Keratinocyte (primary cell): Measurements from ENCODE around the gene CUX1. TPM values are rescaled to one million over a fixed set of nuclear protein-coding genes. Genes with fewer than 3 reads are reported as not detected.

Experiments used
- DNase-seq: peaks from one replicate; pipeline ENCODE4 v3.0.0-alpha.2; 2011; ENCODE audit warnings: low read depth, missing footprints, low spot score
- FAIRE-seq: peaks from 2 replicates; lab custom pipeline; 2011; peaks lifted over from hg19 to GRCh38; lab: Jason Lieb, UNC
- H2AFZ ChIP-seq: 2 replicates; pipeline ENCODE4 v1.6.0; 2012; ENCODE audit warnings: low read length, control low read depth, inconsistent platforms; ENCODE audit not compliant: control insufficient read depth
- H3K27ac ChIP-seq: 2 replicates; pipeline ENCODE4 v1.5.1; 2011; ENCODE audit warnings: low read length; ENCODE audit not compliant: control insufficient read depth, insufficient read depth
- H3K27me3 ChIP-seq: 3 replicates; pipeline ENCODE4 v1.6.0; 2011; ENCODE audit warnings: low read length; ENCODE audit not compliant: control insufficient read depth, insufficient read depth; ENCODE audit errors: extremely low read depth
- H3K36me3 ChIP-seq, 2 experiments: 2 replicates in 1 of 2; 3 replicates in 1 of 2; pipeline ENCODE4 v1.5.1; 2011; ENCODE audit warnings: low read length in 2 of 2, mild to moderate bottlenecking in 1 of 2; ENCODE audit not compliant: control insufficient read depth in 2 of 2, insufficient read depth in 2 of 2; ENCODE audit errors: extremely low read depth in 1 of 2
- H3K4me1 ChIP-seq: 3 replicates; pipeline ENCODE4 v1.5.1; 2011; ENCODE audit warnings: low read length; ENCODE audit not compliant: control insufficient read depth, insufficient read depth; ENCODE audit errors: extremely low read depth
- H3K4me2 ChIP-seq: 3 replicates; pipeline ENCODE4 v1.6.0; 2011; ENCODE audit warnings: low read depth, low read length; ENCODE audit not compliant: control insufficient read depth, insufficient read depth; ENCODE audit errors: extremely low read depth
- H3K4me3 ChIP-seq, 3 experiments: fragments of 200-600 bp in 1 of 3; sonication (generic) in 1 of 3; 2 replicates in 2 of 3; 3 replicates in 1 of 3; pipeline ENCODE4 v1.5.1; 2011 to 2016; ENCODE audit warnings: low read length in 3 of 3, mild to moderate bottlenecking in 3 of 3, control low read depth in 2 of 3, inconsistent platforms in 1 of 3, low read depth in 1 of 3, mixed read lengths in 1 of 3, mixed run types in 1 of 3, moderate library complexity in 1 of 3; ENCODE audit not compliant: control insufficient read depth in 2 of 3, insufficient read depth in 2 of 3; ENCODE audit errors: extremely low read depth in 1 of 3
- H3K79me2 ChIP-seq: 2 replicates; pipeline ENCODE4 v1.6.0; 2012; ENCODE audit warnings: low read length; ENCODE audit not compliant: control insufficient read depth, insufficient read depth
- H3K9ac ChIP-seq: 3 replicates; pipeline ENCODE4 v1.6.0; 2011; ENCODE audit warnings: low read length; ENCODE audit not compliant: control insufficient read depth, insufficient read depth; ENCODE audit errors: extremely low read depth
- H3K9me1 ChIP-seq: 3 replicates; pipeline ENCODE4 v1.6.0; 2011; ENCODE audit warnings: low read length; ENCODE audit not compliant: control insufficient read depth, insufficient read depth; ENCODE audit errors: extremely low read depth
- H3K9me3 ChIP-seq: 2 replicates; pipeline ENCODE4 v1.5.1; 2012; ENCODE audit warnings: low read depth, low read length; ENCODE audit not compliant: control insufficient read depth
- H4K20me1 ChIP-seq: 3 replicates; pipeline ENCODE4 v1.6.0; 2011; ENCODE audit warnings: low read length; ENCODE audit not compliant: control insufficient read depth, insufficient read depth; ENCODE audit errors: extremely low read depth
- EZH2 ChIP-seq: IDR thresholded peaks from one replicate; pipeline ENCODE4 v1.6.1; 2012; ENCODE audit warnings: inconsistent platforms, mild to moderate bottlenecking, low read length, moderate library complexity
- dilution Hi-C: fragments of 300-500 bp; cut with MboI; formaldehyde crosslinking; loops from one replicate; pipeline ENCODE4 v1.7.0; 2020; ENCODE audit warnings: low sequenced_read_pairs; ENCODE audit not compliant: extremely low pct_ligation_motif_present
- polyA plus RNA-seq, 5 experiments: library from polyadenylated mRNA; depleted of rRNA in 3 of 5; stranded (reverse) in 3 of 5; stranded (forward) in 1 of 5; unstranded in 1 of 5; fragments of >200 nt; gene quantifications; 1 replicate in 1 of 5; 2 replicates in 3 of 5; 3 replicates in 1 of 5; pipeline versions ENCODE4 v1.2.1 to v1.2.3, GENCODE V29; 2011 to 2012; ENCODE audit warnings: missing spikeins in 2 of 5, low read depth in 1 of 5, low replicate concordance in 1 of 5
- TF ChIP-seq, protein P1 (sequence below), 3 experiments: IDR thresholded peaks in 1 of 3; conservative IDR thresholded peaks in 1 of 3; optimal IDR thresholded peaks in 1 of 3; 2 replicates in 2 of 3; 3 replicates in 1 of 3; pipeline versions ENCODE3 to v1.5.1; 2011; ENCODE audit warnings: low read length in 3 of 3, mild to moderate bottlenecking in 3 of 3, moderate library complexity in 2 of 3, control low read depth in 1 of 3, inconsistent platforms in 1 of 3; ENCODE audit not compliant: insufficient read depth in 2 of 3; ENCODE audit errors: extremely low read depth in 1 of 3

The CUX1 gene
- polyA plus RNA-seq, 1 donor (not counting 4 experiments of a cell fraction or from before 2014, with no cell fraction given): 18.3 TPM

DNA sequence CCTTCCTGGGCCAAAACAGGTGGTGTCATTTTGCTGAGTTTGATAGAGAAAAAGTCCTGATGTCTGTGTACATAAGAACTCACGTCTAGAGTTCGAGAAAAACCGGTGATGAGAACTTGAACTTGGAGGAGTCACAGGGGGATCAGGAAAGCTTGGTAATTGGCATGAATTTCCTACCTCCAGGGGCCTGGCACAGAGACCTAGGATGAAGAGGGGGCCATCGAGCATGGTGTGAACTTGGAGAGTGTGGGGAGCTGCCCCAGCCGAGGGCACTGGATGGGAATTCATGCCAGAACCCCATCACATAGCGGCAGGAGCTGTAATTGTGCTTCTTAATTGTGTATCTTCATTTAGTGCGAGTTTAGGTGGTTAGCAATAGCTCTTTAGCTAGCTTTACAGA is 82.2 kb downstream of the CUX1 start:
- Histone ChIP-seq H2AFZ (peak overlapping the region; percentile 58), H3K9ac (peak overlapping the region; percentile 56), H3K9me3 (no peaks in the 10 kb centered on the region), H3K9me1 (no peaks in the 10 kb centered on the region), H3K4me2 (peak overlapping the region; percentile 94), H3K36me3 (no peaks in the 10 kb centered on the region), H3K27ac (no peak overlapping the region), H3K27me3 (no peaks in the 10 kb centered on the region), H4K20me1 (peaks cover 8% of the 10 kb centered on the region), H3K79me2 (peaks cover 20% of the 10 kb centered on the region), H3K4me1 (peaks cover 12% of the 10 kb centered on the region), H3K4me3 (peak overlapping the region in 2 of 3 experiments; percentile 49 to 70)
- DNase-seq: no peak
- no peak for FAIRE-seq
- dilution Hi-C loops: no loop called here
- TF ChIP-seq, protein P1, sequence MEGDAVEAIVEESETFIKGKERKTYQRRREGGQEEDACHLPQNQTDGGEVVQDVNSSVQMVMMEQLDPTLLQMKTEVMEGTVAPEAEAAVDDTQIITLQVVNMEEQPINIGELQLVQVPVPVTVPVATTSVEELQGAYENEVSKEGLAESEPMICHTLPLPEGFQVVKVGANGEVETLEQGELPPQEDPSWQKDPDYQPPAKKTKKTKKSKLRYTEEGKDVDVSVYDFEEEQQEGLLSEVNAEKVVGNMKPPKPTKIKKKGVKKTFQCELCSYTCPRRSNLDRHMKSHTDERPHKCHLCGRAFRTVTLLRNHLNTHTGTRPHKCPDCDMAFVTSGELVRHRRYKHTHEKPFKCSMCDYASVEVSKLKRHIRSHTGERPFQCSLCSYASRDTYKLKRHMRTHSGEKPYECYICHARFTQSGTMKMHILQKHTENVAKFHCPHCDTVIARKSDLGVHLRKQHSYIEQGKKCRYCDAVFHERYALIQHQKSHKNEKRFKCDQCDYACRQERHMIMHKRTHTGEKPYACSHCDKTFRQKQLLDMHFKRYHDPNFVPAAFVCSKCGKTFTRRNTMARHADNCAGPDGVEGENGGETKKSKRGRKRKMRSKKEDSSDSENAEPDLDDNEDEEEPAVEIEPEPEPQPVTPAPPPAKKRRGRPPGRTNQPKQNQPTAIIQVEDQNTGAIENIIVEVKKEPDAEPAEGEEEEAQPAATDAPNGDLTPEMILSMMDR (optimal IDR thresholded peaks at IDR 0.05 in 1 of 3, IDR thresholded peaks at IDR 0.05 in 1 of 3, conservative IDR thresholded peaks at IDR 0.05 in 1 of 3; ENCODE audit: extremely low read depth in 1 of 3, insufficient read depth in 2 of 3, low read length in 3 of 3): no peak
- no peak for TF ChIP-seq EZH2

DNA sequence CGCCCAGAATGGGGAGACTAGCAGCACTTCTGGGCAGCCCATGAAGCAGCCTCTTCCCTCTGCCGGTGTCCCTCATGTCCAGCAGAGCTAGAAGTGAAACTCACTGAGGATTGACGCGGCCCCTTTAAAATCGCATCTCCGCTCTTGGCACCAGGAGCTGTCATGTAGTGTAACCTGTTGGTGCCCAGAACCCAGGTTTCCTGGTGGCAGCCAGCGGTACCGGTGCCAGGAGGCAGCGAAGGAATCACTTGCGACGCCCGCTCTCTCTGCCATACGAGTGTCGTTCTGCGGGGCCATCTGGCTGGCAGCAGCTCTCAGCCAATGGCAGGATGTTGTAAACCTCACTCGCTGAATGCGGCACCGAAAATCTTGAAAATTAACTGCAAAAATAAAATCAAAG is 82.7 kb downstream of the CUX1 start:
- peak overlapping the region; percentile 94 for H3K4me2 ChIP-seq
- H3K9me1 ChIP-seq: no peaks in the 10 kb centered on the region
- DNase-seq (no peak), FAIRE-seq (no peak)
- peaks cover 8% of the 10 kb centered on the region for H4K20me1 ChIP-seq
- H2AFZ ChIP-seq: peak overlapping the region; percentile 58
- H3K27me3 ChIP-seq: no peaks in the 10 kb centered on the region
- TF ChIP-seq EZH2: no peak
- TF ChIP-seq, protein P1 (optimal IDR thresholded peaks at IDR 0.05 in 1 of 3, IDR thresholded peaks at IDR 0.05 in 1 of 3, conservative IDR thresholded peaks at IDR 0.05 in 1 of 3; ENCODE audit: extremely low read depth in 1 of 3, insufficient read depth in 2 of 3, low read length in 3 of 3): no peak
- H3K36me3 ChIP-seq: no peaks in the 10 kb centered on the region
- H3K4me3 ChIP-seq: peak overlapping the region in 2 of 3 experiments; percentile 49 to 70
- H3K4me1 ChIP-seq: peaks cover 12% of the 10 kb centered on the region
- peaks cover 19% of the 10 kb centered on the region for H3K79me2 ChIP-seq
- no peaks in the 10 kb centered on the region for H3K9me3 ChIP-seq
- H3K27ac ChIP-seq: no peak overlapping the region
- peak overlapping the region; percentile 56 for H3K9ac ChIP-seq
- dilution Hi-C loops: no loop called here
